GM12864 (cell line): ENCODE results near the gene CHID1.

Source experiments
- DNase-seq: peaks from one replicate; pipeline ENCODE4 v3.0.0-alpha.2; 2011; ENCODE audit warnings: low read depth
- H3K4me3 ChIP-seq: 2 replicates; pipeline ENCODE4 v1.5.1; 2011; ENCODE audit warnings: mild to moderate bottlenecking, low read depth, low read length, control low read depth
- TF ChIP-seq, protein P1 (sequence below): IDR thresholded peaks from 2 replicates; pipeline ENCODE4 v1.5.1; 2011; ENCODE audit warnings: low read depth, mild to moderate bottlenecking, moderate library complexity, low read length, control low read depth, inconsistent platforms; ENCODE audit errors: missing control alignments

Gene CHID1

GRCh38 chr11:911031-911889 lies 650 bp upstream of the CHID1 start:
- TF ChIP-seq, protein P1, sequence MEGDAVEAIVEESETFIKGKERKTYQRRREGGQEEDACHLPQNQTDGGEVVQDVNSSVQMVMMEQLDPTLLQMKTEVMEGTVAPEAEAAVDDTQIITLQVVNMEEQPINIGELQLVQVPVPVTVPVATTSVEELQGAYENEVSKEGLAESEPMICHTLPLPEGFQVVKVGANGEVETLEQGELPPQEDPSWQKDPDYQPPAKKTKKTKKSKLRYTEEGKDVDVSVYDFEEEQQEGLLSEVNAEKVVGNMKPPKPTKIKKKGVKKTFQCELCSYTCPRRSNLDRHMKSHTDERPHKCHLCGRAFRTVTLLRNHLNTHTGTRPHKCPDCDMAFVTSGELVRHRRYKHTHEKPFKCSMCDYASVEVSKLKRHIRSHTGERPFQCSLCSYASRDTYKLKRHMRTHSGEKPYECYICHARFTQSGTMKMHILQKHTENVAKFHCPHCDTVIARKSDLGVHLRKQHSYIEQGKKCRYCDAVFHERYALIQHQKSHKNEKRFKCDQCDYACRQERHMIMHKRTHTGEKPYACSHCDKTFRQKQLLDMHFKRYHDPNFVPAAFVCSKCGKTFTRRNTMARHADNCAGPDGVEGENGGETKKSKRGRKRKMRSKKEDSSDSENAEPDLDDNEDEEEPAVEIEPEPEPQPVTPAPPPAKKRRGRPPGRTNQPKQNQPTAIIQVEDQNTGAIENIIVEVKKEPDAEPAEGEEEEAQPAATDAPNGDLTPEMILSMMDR = no peak
- peak overlapping the region; percentile 93 for H3K4me3 ChIP-seq
- DNase-seq = no peak

DNA sequence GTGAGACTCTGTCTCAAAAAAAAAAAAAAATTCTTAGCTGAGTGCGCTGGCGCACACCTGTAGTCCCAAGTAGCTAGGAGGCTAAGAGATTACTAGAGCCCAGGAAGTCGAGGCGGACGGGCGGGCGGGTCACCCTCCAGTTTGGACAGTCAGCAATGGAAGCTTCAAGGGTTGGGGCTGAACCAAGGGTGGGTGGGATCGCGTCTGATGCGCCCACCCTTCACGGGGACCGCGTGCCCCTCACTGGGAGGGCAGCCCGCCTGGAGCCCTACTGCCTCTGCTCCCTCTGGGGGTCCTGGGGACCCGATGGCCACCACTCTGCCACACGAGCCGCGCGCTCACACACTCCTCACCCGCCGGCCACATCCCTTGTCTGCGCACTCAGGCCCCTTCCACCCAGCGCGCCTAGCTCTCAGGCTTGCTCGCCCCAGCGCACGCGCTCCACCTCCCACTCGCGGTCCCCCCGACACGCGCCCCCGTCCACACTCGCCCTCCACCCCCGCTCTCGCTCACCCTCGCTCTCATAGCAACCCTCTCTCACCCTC lies 494 bp downstream of the CHID1 start:
- H3K4me3 ChIP-seq = peak overlapping the region; percentile 93
- TF ChIP-seq, protein P1 = no peak
- DNase-seq = no peak

- H3K4me3 ChIP-seq = peak overlapping the region; percentile 93; the same call in 1 of the 2 replicates
- DNase-seq = no peak
- TF ChIP-seq, protein P1 = no peak
Measured at GRCh38 chr11:909406-909805, 1.2 kb downstream of the CHID1 start.

GRCh38 chr11:908273-908672 lies 2.3 kb downstream of the CHID1 start:
- no peak for DNase-seq
- TF ChIP-seq, protein P1 = no peak

GRCh38 chr11:907668-908067 lies 2.9 kb downstream of the CHID1 start:
- DNase-seq = no peak
- H3K4me3 ChIP-seq = no peak overlapping the region
- TF ChIP-seq, protein P1 = no peak

More at GRCh38 chr11:908273-908672, 2.3 kb downstream of the CHID1 start:
- no peak overlapping the region for H3K4me3 ChIP-seq

DNA sequence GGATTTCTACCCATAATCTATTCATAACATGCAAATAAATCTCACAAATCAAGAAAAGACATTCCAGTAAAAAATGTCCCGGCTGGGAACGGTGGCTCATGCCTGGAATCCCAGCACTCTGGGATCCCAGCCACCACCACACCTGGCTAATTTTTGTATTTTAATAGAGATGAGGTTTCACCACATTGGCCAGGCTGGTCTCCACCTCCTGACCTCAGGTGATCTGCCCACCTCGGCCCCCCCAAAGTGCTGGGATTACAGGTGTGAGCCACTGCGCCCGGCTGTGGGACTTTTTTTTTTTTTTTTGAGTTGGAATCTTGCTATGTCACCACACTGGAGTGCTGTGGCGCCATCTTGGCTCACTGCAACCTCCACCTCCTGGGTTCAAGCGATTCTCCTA lies 4.7 kb downstream of the CHID1 start:
- DNase-seq = no peak
- TF ChIP-seq, protein P1 = no peak
- H3K4me3 ChIP-seq = no peak overlapping the region
